ENCODE data around the gene C2CD4D.

- TF ChIP-seq EZH2 (IDR thresholded peaks at IDR 0.05) = no peak
- TF ChIP-seq EZH2phosphoT487 (IDR thresholded peaks at IDR 0.05) = no peak
Measured at GRCh38 chr1:151807131-151807530, 32.5 kb downstream of the C2CD4D start.
